HUDEP-2 (cell line): ENCODE measurements around the gene ADRM1.
A peak's percentile ranks its signal among the peaks of the same experiment; 100 is the strongest.

Experiments used
- DNase-seq, 76 experiments: peaks; one replicate each; lab custom pipeline; 2025; ENCODE audit not compliant: unreplicated experiment in 76 of 76; lab: John Stamatoyannopoulos, UW

The ADRM1 gene

DNA sequence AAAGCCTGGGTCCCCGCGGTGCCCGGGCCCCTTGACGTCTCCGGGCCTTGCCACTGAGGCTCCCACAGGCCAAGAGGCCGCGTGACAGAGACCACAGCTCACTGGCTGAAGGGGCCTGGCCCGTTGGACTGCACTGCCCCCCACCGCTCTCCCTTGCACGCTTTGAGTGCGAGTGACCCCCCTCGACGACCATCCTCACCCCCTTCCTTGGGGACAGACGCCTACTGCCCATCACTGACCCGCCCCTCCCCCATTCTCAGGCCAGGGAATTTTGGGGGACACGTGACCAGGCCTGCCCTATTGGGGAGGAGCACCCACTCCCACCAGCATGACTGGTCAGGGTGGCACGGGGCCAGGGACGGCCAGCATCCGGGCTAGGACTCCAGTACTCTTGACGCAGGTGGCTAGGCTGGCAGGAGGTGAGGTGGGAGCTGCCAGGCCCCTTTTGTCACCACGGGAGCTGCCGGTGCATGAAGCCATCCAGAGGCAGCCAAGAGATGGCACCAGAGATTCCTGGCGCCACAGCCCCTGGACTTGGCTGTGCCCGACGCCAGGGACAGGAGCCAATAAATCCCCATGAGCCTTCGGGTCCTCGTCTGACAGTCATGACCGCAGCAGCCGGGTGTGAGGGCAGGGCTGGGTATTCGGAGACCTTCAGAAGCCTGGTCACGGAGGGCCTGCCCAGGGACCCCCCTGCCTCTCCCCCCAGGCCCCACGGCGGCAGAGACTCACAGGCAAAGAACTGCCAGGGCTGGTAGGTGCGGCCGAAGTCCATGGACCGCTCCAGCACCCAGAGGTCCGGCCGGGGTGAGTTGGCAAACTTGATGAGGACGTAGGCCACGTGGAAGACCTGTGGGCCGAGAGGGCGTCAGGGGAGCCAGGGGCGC, 49.8 kb downstream of the ADRM1 start:
- DNase-seq: peak in 12 of 76 experiments; percentile 13 to 57 (median 36)

GRCh38 chr20:62353289-62354030, 50.7 kb downstream of the ADRM1 start:
- DNase-seq: no peak

DNA sequence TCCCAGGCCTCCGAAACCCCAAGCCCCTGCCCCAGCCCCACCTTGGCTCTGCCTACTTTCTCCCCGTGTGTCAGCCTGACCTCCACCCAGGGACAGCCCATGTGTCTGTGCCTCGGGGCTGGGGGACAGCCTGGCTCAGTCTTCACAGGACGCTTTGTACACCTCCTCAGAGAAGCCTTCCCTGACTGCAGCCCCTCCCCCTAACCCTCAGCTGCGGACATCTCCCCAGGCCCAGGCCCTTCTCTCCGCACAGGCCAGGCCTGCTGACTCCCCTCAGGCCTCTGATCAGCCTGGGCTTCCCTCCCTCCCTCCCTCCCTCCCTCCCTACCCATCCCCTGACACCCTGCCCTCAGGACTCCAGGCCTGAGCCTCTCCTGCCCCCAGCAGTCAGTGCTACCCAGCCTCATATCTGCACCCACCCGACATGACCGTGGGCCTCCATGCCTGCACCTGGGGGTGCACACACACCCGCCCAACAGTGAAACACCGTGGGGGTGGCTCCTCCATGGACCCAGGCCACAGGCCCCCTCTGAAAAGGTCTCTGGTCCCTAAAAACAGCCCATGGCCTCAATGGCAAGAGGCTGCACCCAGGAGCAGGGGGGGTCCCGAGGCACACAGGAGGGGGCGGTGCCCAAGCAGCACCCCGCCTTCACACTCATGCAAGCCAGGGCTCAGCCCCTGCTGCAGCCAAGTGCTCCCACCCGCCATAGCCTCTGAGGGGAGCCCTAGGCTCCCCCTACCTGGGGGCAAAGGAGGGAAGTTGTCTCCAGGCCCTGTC, 51.4 kb downstream of the ADRM1 start:
- no peak for DNase-seq

DNA sequence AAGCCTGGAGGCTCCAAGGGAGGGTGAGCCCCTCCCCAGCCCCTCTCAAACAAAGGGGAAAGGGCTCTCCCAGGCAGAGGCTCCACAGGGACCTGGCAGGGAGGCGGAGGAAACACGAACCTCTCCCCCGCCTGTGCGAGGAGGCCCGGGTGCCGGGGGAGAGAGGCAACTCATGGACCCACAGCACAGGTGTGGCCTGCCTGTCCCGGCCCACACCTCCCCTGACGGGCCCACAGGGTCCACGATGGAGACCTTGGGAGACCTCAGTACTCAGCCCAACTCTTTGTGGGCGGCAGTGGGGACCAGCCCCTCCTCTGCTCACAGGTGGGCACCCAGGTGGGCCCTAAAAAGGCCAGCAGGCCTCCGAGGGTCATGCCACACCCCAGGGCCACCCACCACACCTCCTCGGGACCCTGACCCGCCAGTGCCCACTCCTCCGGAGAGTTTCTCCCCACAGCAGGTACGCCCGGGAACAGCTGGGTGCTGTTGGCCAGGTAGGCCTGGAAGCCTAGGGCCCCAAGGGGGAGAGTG, 52.1 kb downstream of the ADRM1 start:
- DNase-seq: no peak

GRCh38 chr20:62355516-62355877, 52.7 kb downstream of the ADRM1 start:
- no peak for DNase-seq

DNA sequence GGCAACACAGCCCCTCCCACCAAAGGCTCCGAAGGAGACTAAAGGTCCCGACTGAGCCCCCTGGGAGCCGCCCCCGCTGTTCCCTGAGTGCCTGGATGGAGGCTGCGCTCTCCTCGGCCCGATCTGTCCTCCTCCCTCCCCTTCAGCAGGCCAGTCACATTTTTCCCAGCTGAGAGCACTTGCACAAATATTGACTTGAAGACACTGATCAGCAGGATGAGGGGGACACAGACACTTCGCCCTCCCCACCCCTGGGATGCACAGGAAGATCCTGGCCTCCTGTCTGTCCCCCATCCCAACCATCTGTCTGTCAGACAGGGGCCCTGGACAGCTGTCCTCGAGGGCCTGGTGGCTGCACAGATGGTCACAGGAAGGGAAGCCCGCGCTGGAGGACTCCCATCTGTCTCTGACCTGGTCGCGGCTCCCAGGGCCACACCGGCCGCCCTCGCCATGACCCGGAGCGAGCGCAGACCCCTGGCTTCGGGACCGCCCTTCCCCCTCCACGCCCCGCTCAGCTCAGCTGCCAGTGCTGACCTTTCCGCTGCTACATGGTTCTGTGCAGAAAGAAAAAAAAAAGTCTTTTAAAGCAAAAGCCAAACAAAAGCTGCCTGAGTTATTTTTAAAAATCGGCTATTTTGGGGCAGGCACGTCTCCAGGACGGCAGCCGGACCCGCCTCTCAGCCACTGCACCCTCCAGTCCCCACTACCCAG, 53.2 kb downstream of the ADRM1 start:
- no peak for DNase-seq

- no peak for DNase-seq
Measured at GRCh38 chr20:62356589-62357186, 53.9 kb downstream of the ADRM1 start.

DNA sequence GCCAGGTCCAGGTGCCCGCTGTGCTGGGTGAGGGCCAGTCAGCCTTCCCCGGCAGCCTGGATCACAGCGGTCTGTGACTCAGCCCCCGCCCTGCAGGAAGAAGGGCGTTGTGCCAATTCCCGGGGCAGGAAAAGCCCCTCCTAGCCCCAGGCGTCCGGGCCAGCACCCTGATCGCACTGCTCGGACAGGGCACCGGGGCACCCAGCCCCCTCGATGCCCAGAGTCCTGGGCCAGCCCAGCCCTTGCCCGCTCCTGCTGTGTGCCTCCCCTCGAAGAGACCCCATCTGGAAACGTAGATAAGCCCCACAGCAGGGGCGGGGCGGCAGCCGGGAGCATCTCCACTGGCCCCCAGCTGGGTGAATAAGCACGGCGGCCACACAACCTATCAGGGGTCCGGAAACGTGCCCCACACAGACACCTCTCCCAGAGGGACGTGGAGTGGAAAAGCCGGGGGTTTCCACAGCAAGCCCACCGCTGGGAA, 54.4 kb downstream of the ADRM1 start:
- peak in 72 of 76 experiments; percentile 11 to 91 (median 72) for DNase-seq

- DNase-seq: no peak
Measured at GRCh38 chr20:62357681-62358080, 54.9 kb downstream of the ADRM1 start.
